H1 (cell line): ENCODE data around the gene CCDC12. TPM values are rescaled to one million over a fixed set of nuclear protein-coding genes. Genes with fewer than 3 reads are reported as not detected.

Experiments
- CTCF ChIA-PET: fragments of 300-600 bp; sonication (Branson Sonifier 250); formaldehyde crosslinking; loops from one replicate; lab custom pipeline; 2021; ENCODE audit not compliant: partially characterized antibody; lab: Charles Lee
- POLR2A ChIA-PET: fragments of 300-600 bp; sonication (Branson Sonifier 250); formaldehyde crosslinking; loops from one replicate; lab custom pipeline; 2021; ENCODE audit warnings: inconsistent platforms; ENCODE audit not compliant: partially characterized antibody; lab: Charles Lee
- DNase-seq, 2 experiments: peaks; one replicate each; pipeline versions ENCODE4 v3.0.0 to v3.0.0-alpha.2; 2010 to 2022; ENCODE audit warnings: low spot score in 2 of 2, low read depth in 1 of 2, mixed read lengths in 1 of 2
- FAIRE-seq: peaks from 2 replicates; lab custom pipeline; 2011; peaks lifted over from hg19 to GRCh38; lab: Jason Lieb, UNC
- H2AFZ ChIP-seq: 2 replicates; pipeline ENCODE4 v1.8.1; 2012; ENCODE audit warnings: low read length, inconsistent platforms
- H2AK5ac ChIP-seq: 2 replicates; pipeline ENCODE4 v1.6.1; 2013; ENCODE audit warnings: low read depth, low read length
- H2BK120ac ChIP-seq: replicated peaks from 2 replicates; pipeline ENCODE3; 2013; ENCODE audit warnings: low read depth, low read length, inconsistent platforms
- H2BK12ac ChIP-seq: 2 replicates; pipeline ENCODE4 v1.6.1; 2013; ENCODE audit warnings: low read depth, low read length
- H2BK15ac ChIP-seq: 2 replicates; pipeline ENCODE4 v1.6.1; 2013; ENCODE audit warnings: low read length
- H2BK20ac ChIP-seq: 2 replicates; pipeline ENCODE4 v1.6.1; 2013; ENCODE audit warnings: low read length
- H2BK5ac ChIP-seq: 2 replicates; pipeline ENCODE4 v1.6.1; 2013; ENCODE audit warnings: low read depth, low read length
- H3K14ac ChIP-seq: 2 replicates; pipeline ENCODE4 v1.6.1; 2013; ENCODE audit warnings: inconsistent platforms; ENCODE audit not compliant: insufficient read length
- H3K18ac ChIP-seq: 2 replicates; pipeline ENCODE4 v1.6.1; 2013; ENCODE audit warnings: low read length; ENCODE audit errors: extremely low read depth
- H3K23ac ChIP-seq: 2 replicates; pipeline ENCODE4 v1.6.1; 2013; ENCODE audit warnings: inconsistent platforms; ENCODE audit not compliant: insufficient read length
- H3K23me2 ChIP-seq: 2 replicates; pipeline ENCODE4 v1.6.1; 2013; ENCODE audit warnings: low read depth, low read length
- H3K27ac ChIP-seq: 2 replicates; pipeline ENCODE4 v1.6.1; 2011; ENCODE audit warnings: low read depth, low read length, inconsistent platforms
- H3K27me3 ChIP-seq, 4 experiments: replicated peaks in 1 of 4; 1 replicate in 1 of 4; 2 replicates in 3 of 4; pipeline versions ENCODE4 v1.6.1 to v1.8.1; 2011 to 2013; ENCODE audit warnings: low read length in 3 of 4, mild to moderate bottlenecking in 3 of 4, inconsistent platforms in 2 of 4, mixed read lengths in 2 of 4, moderate library complexity in 1 of 4; ENCODE audit not compliant: control insufficient read depth in 3 of 4, insufficient read depth in 3 of 4; ENCODE audit errors: extremely low read depth in 1 of 4
- H3K36me3 ChIP-seq, 4 experiments: 2 replicates each; pipeline versions ENCODE4 v1.6.1 to v1.8.1; 2011 to 2013; ENCODE audit warnings: mild to moderate bottlenecking in 4 of 4, low read length in 3 of 4, moderate library complexity in 2 of 4, control low read depth in 1 of 4, inconsistent platforms in 1 of 4; ENCODE audit not compliant: insufficient read depth in 4 of 4, control insufficient read depth in 2 of 4
- H3K4ac ChIP-seq: replicated peaks from 2 replicates; pipeline ENCODE3; 2013; ENCODE audit warnings: low read length, low read depth, mixed read lengths, inconsistent platforms; ENCODE audit not compliant: insufficient read length
- H3K4me1 ChIP-seq, 4 experiments: replicated peaks in 1 of 4; 1 replicate in 1 of 4; 2 replicates in 3 of 4; pipeline versions ENCODE4 v1.6.1 to v1.8.1; 2011 to 2013; ENCODE audit warnings: low read length in 3 of 4, inconsistent platforms in 2 of 4, mixed read lengths in 1 of 4; ENCODE audit not compliant: insufficient read depth in 4 of 4, control insufficient read depth in 3 of 4
- H3K4me2 ChIP-seq, 2 experiments: 2 replicates each; pipeline versions ENCODE4 v1.6.1 to v1.8.1; 2011 to 2013; ENCODE audit warnings: low read depth in 2 of 2, low read length in 2 of 2, control low read depth in 1 of 2, inconsistent platforms in 1 of 2, mild to moderate bottlenecking in 1 of 2; ENCODE audit not compliant: insufficient read depth in 1 of 2
- H3K4me3 ChIP-seq, 4 experiments: fragments of 200-600, 300-600 bp in 1 of 4; sonication (generic), shearing (Covaris generic), sonication (Bioruptor Twin) in 1 of 4; 2 replicates each; pipeline versions ENCODE4 v1.5.1 to v1.8.1; 2011 to 2016; ENCODE audit warnings: low read length in 4 of 4, low read depth in 3 of 4, control low read depth in 2 of 4, inconsistent platforms in 2 of 4, mild to moderate bottlenecking in 2 of 4, mixed read lengths in 1 of 4, moderate library complexity in 1 of 4; ENCODE audit not compliant: insufficient read depth in 2 of 4; ENCODE audit errors: extremely low read depth in 1 of 4
- H3K56ac ChIP-seq: replicated peaks from 2 replicates; pipeline ENCODE3; 2013; ENCODE audit warnings: low read depth, mild to moderate bottlenecking, mixed read lengths, low read length, inconsistent platforms; ENCODE audit not compliant: insufficient read length
- H3K79me1 ChIP-seq: 2 replicates; pipeline ENCODE4 v1.6.1; 2013; ENCODE audit warnings: low read depth, low read length, control low read depth
- H3K79me2 ChIP-seq, 2 experiments: 2 replicates each; pipeline versions ENCODE4 v1.6.1 to v1.8.1; 2012 to 2013; ENCODE audit warnings: low read length in 2 of 2, mild to moderate bottlenecking in 2 of 2, inconsistent platforms in 1 of 2; ENCODE audit not compliant: insufficient read depth in 2 of 2, control insufficient read depth in 1 of 2
- H3K9ac ChIP-seq, 4 experiments: replicated peaks in 1 of 4; 1 replicate in 1 of 4; 2 replicates in 3 of 4; pipeline versions ENCODE4 v1.6.1 to v1.8.1; 2011 to 2013; ENCODE audit warnings: low read depth in 3 of 4, low read length in 3 of 4, control low read depth in 2 of 4, mild to moderate bottlenecking in 2 of 4, moderate library complexity in 2 of 4, inconsistent platforms in 1 of 4; ENCODE audit errors: extremely low read depth in 1 of 4
- H3K9me3 ChIP-seq, 2 experiments: 2 replicates each; pipeline versions ENCODE4 v1.6.1 to v1.8.1; 2012 to 2013; ENCODE audit warnings: mild to moderate bottlenecking in 2 of 2, moderate library complexity in 2 of 2, control low read depth in 1 of 2, inconsistent platforms in 1 of 2, low read depth in 1 of 2, low read length in 1 of 2, mixed read lengths in 1 of 2; ENCODE audit not compliant: insufficient read depth in 2 of 2
- H4K20me1 ChIP-seq, 2 experiments: replicated peaks in 1 of 2; 2 replicates each; pipeline versions ENCODE3 to v1.8.1; 2011 to 2013; ENCODE audit warnings: inconsistent platforms in 2 of 2, low read length in 2 of 2, mild to moderate bottlenecking in 1 of 2; ENCODE audit not compliant: insufficient read depth in 2 of 2, control insufficient read depth in 1 of 2
- H4K5ac ChIP-seq: 2 replicates; pipeline ENCODE4 v1.6.1; 2013; ENCODE audit warnings: low read length, low read depth, mixed read lengths, inconsistent platforms; ENCODE audit not compliant: insufficient read length
- H4K8ac ChIP-seq: 2 replicates; pipeline ENCODE4 v1.8.0; 2013; ENCODE audit warnings: mild to moderate bottlenecking, moderate library complexity, low read length, inconsistent platforms; ENCODE audit not compliant: insufficient read depth; ENCODE audit errors: extremely low read depth
- H4K91ac ChIP-seq: replicated peaks from 2 replicates; pipeline ENCODE3; 2013; ENCODE audit warnings: low read length, mixed read lengths, inconsistent platforms; ENCODE audit not compliant: insufficient read length
- SIN3A ChIP-seq, 2 experiments: IDR thresholded peaks in 1 of 2; conservative IDR thresholded peaks in 1 of 2; 2 replicates each; pipeline ENCODE4 v1.6.1; 2011 to 2012; ENCODE audit warnings: low read length in 2 of 2, improper control_type of control experiment in 1 of 2, low read depth in 1 of 2, mild to moderate bottlenecking in 1 of 2
- WGBS, 2 experiments: shearing (Covaris generic) in 1 of 2; methylation state at CpG; one replicate each; pipeline versions ENCODE4 v1.1.6 to v1.1.7; 2013 to 2015; ENCODE audit warnings: low lambda C conversion rate in 2 of 2, mixed read lengths in 2 of 2, inconsistent platforms in 1 of 2, low coverage in 1 of 2, missing lambda C conversion rate in 1 of 2; ENCODE audit not compliant: insufficient replicate concordance in 2 of 2, insufficient coverage in 1 of 2, insufficient read length in 1 of 2; ENCODE audit errors: extremely low coverage in 1 of 2, missing lambda C conversion rate in 1 of 2; 5-methylcytosine and 5-hydroxymethylcytosine counted together
- polyA plus RNA-seq, 7 experiments: library from polyadenylated mRNA; depleted of rRNA in 3 of 7; stranded (reverse) in 5 of 7; unstranded in 2 of 7; fragments of >200 nt in 5 of 7; fragments of 200-250 nt in 2 of 7; gene quantifications; 1 replicate in 5 of 7; 2 replicates in 1 of 7; 4 replicates in 1 of 7; pipeline versions ENCODE4 v1.2.1 to v1.2.3, GENCODE V29; 2011 to 2013; ENCODE audit warnings: missing spikeins in 2 of 7, mixed read lengths in 2 of 7
- total RNA-seq: library from RNA; stranded (reverse); fragmentation: NEBNext Ultra II Directional; extraction: Animal tissue kit (Norgen Biotek cat#: 25700); gene quantifications from 2 replicates; pipeline ENCODE4 v1.2.1, GENCODE V29; 2021

CCDC12 gene
- total and polyA plus RNA-seq, 2 of the 8 experiments (the other 6 are each of a cell fraction or from before 2014, with no cell fraction given), result 29.5 to 41.3 TPM

DNA sequence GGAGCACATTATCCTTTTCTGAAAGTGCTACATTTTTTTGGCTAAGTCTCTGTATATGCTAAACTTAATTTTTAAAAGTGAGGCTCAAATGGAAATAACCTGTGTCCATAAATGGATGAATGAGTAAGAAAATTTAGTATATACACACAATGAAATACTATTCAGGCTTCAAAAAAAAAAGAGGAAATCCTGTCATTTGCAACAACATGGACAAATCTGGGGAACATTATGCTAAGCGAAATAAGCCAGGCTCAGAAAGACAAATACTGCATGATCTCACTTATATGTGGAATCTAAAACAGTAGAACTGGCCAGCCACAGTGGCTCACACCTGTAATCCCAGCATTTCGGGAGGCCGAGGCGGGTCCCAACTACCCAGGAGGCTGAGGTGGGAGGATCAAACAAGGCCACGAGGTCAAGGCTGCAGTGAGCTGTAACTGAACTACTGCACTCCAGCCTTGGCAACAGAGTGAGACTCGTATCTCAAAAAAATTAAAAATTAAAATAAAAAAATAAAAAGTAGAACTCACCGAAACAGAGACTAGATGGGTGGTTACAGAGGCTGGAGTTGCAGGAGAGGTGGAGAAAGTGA lies 25.8 kb downstream of the CCDC12 start:
- POLR2A ChIA-PET, result interaction anchor here (0.8 to 1.8 kb wide), 3 partner anchors 16 to 28 kb away, joined by 3 to 7 read pairs (median 3); partner anchors contain the start of gene CCDC12
- no peak for DNase-seq
- Histone ChIP-seq H3K9ac (no peak overlapping the region), H3K79me1 (peaks cover 41% of the 10 kb centered on the region), H4K5ac (no peak overlapping the region), H3K56ac (no peak overlapping the region), H3K4me2 (no peak overlapping the region), H2BK20ac (no peak overlapping the region), H3K4me1 (peaks cover 5 to 14% (median 8%) of the 10 kb centered on the region in 4 experiments), H4K91ac (no peak overlapping the region), H3K18ac (no peak overlapping the region), H2AFZ (no peak overlapping the region), H4K8ac (no peak overlapping the region), H3K23me2 (no peaks in the 10 kb centered on the region; the same call in 1 of the 2 replicates)
- no peak for TF ChIP-seq SIN3A (conservative IDR thresholded peaks at IDR 0.05 in 1 of 2, IDR thresholded peaks at IDR 0.05 in 1 of 2; ENCODE audit: low read depth in 1 of 2, low read length in 2 of 2)
- TF ChIP-seq, all 59 proteins: peak for 0
- no peak overlapping the region for H3K4me3 ChIP-seq
- no peak overlapping the region for H3K4ac ChIP-seq
- H2BK5ac ChIP-seq, result no peak overlapping the region
- FAIRE-seq, result no peak
- H3K23ac ChIP-seq, result no peak overlapping the region
- H3K79me2 ChIP-seq, result peaks cover 29 to 96% of the 10 kb centered on the region in 2 experiments
- no peak overlapping the region for H2BK120ac ChIP-seq
- H2BK12ac ChIP-seq, result no peak overlapping the region
- 91% methylated on average over 7 of the region's 7 CpGs; no CpG with 5 or more reads in 1 of the 2 experiments for WGBS, 2 experiments
- no peak overlapping the region; the same call in 1 of the 2 replicates for H2AK5ac ChIP-seq
- no peaks in the 10 kb centered on the region for H3K9me3 ChIP-seq
- no peak overlapping the region for H3K14ac ChIP-seq
- peaks cover 44 to 60% of the 10 kb centered on the region in 2 experiments for H4K20me1 ChIP-seq
- CTCF ChIA-PET, result interaction anchor here (0.6 to 3.1 kb wide), 4 partner anchors 14 to 37 kb away, joined by 3 to 12 read pairs (median 4); no protein-coding TSS in a partner anchor
- H2BK15ac ChIP-seq, result no peak overlapping the region
- H3K27me3 ChIP-seq, result no peaks in the 10 kb centered on the region
- H3K36me3 ChIP-seq, result no peaks in the 10 kb centered on the region; a peak in 1 of 8 replicates
- no peak overlapping the region for H3K27ac ChIP-seq
